ENCODE results near the gene GNB5.
"Not testable (repeated sequence)": the region's sequence is repeated elsewhere in the genome, so short reads cannot be mapped to it uniquely, and the experiment has no call there.

- not testable (repeated sequence) for TF ChIP-seq ZNF292 (CRISPR knock-in tag; IDR thresholded peaks at IDR 0.05; ENCODE audit: borderline replicate concordance, low read depth); KDM5B (CRISPR knock-in tag; IDR thresholded peaks at IDR 0.05; ENCODE audit: borderline replicate concordance); MTF2 (CRISPR knock-in tag; IDR thresholded peaks at IDR 0.05; ENCODE audit: borderline replicate concordance); ZNF24 (IDR thresholded peaks at IDR 0.05); MAX (IDR thresholded peaks at IDR 0.05); CTCF (CRISPR knock-in tag; IDR thresholded peaks at IDR 0.05); IRF1 (CRISPR knock-in tag; IDR thresholded peaks at IDR 0.05; ENCODE audit: low read depth); ZNF513 (CRISPR knock-in tag; conservative IDR thresholded peaks at IDR 0.05); ZNF207 (IDR thresholded peaks at IDR 0.05; ENCODE audit: borderline replicate concordance); EP300 (IDR thresholded peaks at IDR 0.05; ENCODE audit: low read depth in 2 of 2, low read length in 2 of 2); EP300 (CRISPR knock-in tag; IDR thresholded peaks at IDR 0.05; ENCODE audit: borderline replicate concordance); MXD1 (CRISPR knock-in tag; IDR thresholded peaks at IDR 0.05); ZBTB7B (CRISPR knock-in tag; IDR thresholded peaks at IDR 0.05); ZZZ3 (CRISPR knock-in tag; IDR thresholded peaks at IDR 0.05; ENCODE audit: borderline replicate concordance)
These were observed 25.6 kb downstream of the GNB5 start for GRCh38 chr15:52165494-52166131.

Data from HepG2 (cell line).